ENCODE data around the gene PABPC3. TPM values are rescaled to one million over a fixed set of nuclear protein-coding genes. Genes with fewer than 3 reads are reported as not detected.

The PABPC3 gene
- total and polyA plus RNA-seq, 2 of the 4 experiments (the other 2 are of a cell fraction): 0.15 to 0.18 TPM

GRCh38 chr13:25059958-25060357 lies 36.0 kb upstream of the PABPC3 start:
- Histone ChIP-seq H3K27me3 (ENCODE audit: control insufficient read depth, insufficient read depth, low read length) (no peaks in the 10 kb centered on the region), H3K23ac (ENCODE audit: low read depth, low read length) (no peak overlapping the region), H2AK9ac (replicated peaks; ENCODE audit: low read depth, low read length, poor library complexity) (no peak overlapping the region), H3K4me1 (ENCODE audit: control insufficient read depth, insufficient read depth, low read length) (no peaks in the 10 kb centered on the region), H2BK20ac (ENCODE audit: low read depth, low read length) (no peak overlapping the region), H3K14ac (replicated peaks; ENCODE audit: low read depth, low read length) (no peak overlapping the region), H3K9me3 (ENCODE audit: control insufficient read depth, insufficient read depth, low read length) (no peaks in the 10 kb centered on the region), H4K20me1 (ENCODE audit: insufficient read depth, low read length) (no peaks in the 10 kb centered on the region), H2BK120ac (ENCODE audit: low read depth, low read length) (no peak overlapping the region), H3K36me3 (ENCODE audit: control insufficient read depth, insufficient read depth, low read length) (no peaks in the 10 kb centered on the region), H3K9ac (ENCODE audit: low read depth, low read length) (no peak overlapping the region), H2BK15ac (ENCODE audit: low read depth, low read length) (no peak overlapping the region), H4K5ac (ENCODE audit: low read depth, low read length) (no peak overlapping the region), H3K18ac (ENCODE audit: low read depth, low read length) (no peak overlapping the region), H2BK5ac (ENCODE audit: low read depth, low read length, poor library complexity, severe bottlenecking) (no peak overlapping the region), H3K4me3 (ENCODE audit: insufficient read depth, low read depth, low read length) (no peak overlapping the region), H4K8ac (ENCODE audit: low read depth in 2 of 2, low read length in 2 of 2) (no peak overlapping the region), H3K4me2 (ENCODE audit: low read depth, low read length) (no peak overlapping the region), H3K27ac (ENCODE audit: insufficient read depth, low read length) (no peak overlapping the region), H3K79me1 (ENCODE audit: low read depth in 1 of 2, low read length in 2 of 2) (no peaks in the 10 kb centered on the region), H3K9me1 (ENCODE audit: insufficient read depth, low read length) (no peaks in the 10 kb centered on the region), H2AK5ac (ENCODE audit: low read depth, low read length) (no peak overlapping the region), H3K56ac (ENCODE audit: extremely low read depth, insufficient read depth, low read length) (no peak overlapping the region), H3K4ac (ENCODE audit: low read depth, low read length) (no peak overlapping the region), H2AFZ (replicated peaks; ENCODE audit: low read length, poor library complexity) (no peak overlapping the region), H4K91ac (ENCODE audit: insufficient read depth, low read depth, low read length) (no peak overlapping the region)
- no peak for TF ChIP-seq BHLHE40 (IDR thresholded peaks at IDR 0.05; ENCODE audit: low read depth, low read length)
- TF ChIP-seq RAD21 (IDR thresholded peaks at IDR 0.05; ENCODE audit: low read length): no peak
- no peak for TF ChIP-seq CTCF (conservative IDR thresholded peaks at IDR 0.05; ENCODE audit: low read depth, low read length)
- TF ChIP-seq RFX5 (IDR thresholded peaks at IDR 0.05; ENCODE audit: low read depth, low read length): no peak
- TF ChIP-seq RCOR1 (IDR thresholded peaks at IDR 0.05; ENCODE audit: insufficient replicate concordance, low read length): no peak
- no peak for TF ChIP-seq CEBPB (IDR thresholded peaks at IDR 0.05; ENCODE audit: low read depth, low read length)
- POLR2A ChIA-PET (ENCODE audit: unreplicated experiment): no interaction called here
- intact Hi-C loops (cut with micrococcal nuclease) (no loop called here), dilution Hi-C loops (cut with HindIII; ENCODE audit: low sequenced_read_pairs, unreplicated experiment) (no loop called here), in situ Hi-C loops (cut with MboI; ENCODE audit: low sequenced_read_pairs) (no loop called here)
- ATAC-seq (ENCODE audit: low read depth): no peak
- BruUV-seq (replicated peaks): no TSS peak
- no peak for DNase-seq
- 100% methylated on average over 1 of the region's 7 CpGs; no CpG with 5 or more reads in 1 of the 2 experiments for WGBS, 2 experiments (ENCODE audit: extremely low coverage in 2 of 2, insufficient read length in 1 of 2)
- CTCF ChIA-PET: no interaction called here

Data from IMR-90 (cell line).